ENCODE measurements around the gene ARRDC2. TPM values are rescaled to one million over a fixed set of nuclear protein-coding genes. Genes with fewer than 3 reads are reported as not detected.
A peak's percentile ranks its signal among the peaks of the same experiment; 100 is the strongest.

The ARRDC2 gene
- total and polyA plus RNA-seq, 2 experiments from 2014 or later: 3.9 to 5.5 TPM

GRCh38 chr19:18063463-18063862 is 55.5 kb downstream of the ARRDC2 start:
- H3K4me3 ChIP-seq: no peak overlapping the region
- no peaks in the 10 kb centered on the region for H3K27me3 ChIP-seq
- no peak overlapping the region for H3K4me2 ChIP-seq
- no peaks in the 10 kb centered on the region for H3K36me3 ChIP-seq (replicated peaks; ENCODE audit: insufficient read depth, low read depth)
- H3K79me2 ChIP-seq: no peaks in the 10 kb centered on the region
- H3K27ac ChIP-seq: no peak overlapping the region
- no peak overlapping the region for H2AFZ ChIP-seq
- no peaks in the 10 kb centered on the region for H3K9me3 ChIP-seq (ENCODE audit: low read depth)
- H3K4me1 ChIP-seq (ENCODE audit: insufficient read depth): no peaks in the 10 kb centered on the region
- TF ChIP-seq CTCF (IDR thresholded peaks at IDR 0.05; ENCODE audit: poor library complexity) (peak; percentile 38), EZH2 (IDR thresholded peaks at IDR 0.05; ENCODE audit: borderline replicate concordance) (no peak)
- no peaks in the 10 kb centered on the region for H4K20me1 ChIP-seq (ENCODE audit: insufficient read depth, poor library complexity, severe bottlenecking)
- WGBS (ENCODE audit: low lambda C conversion rate, missing lambda C conversion rate): 43% methylated on average over 5 of the region's 5 CpGs
- no peaks in the 10 kb centered on the region for H3K9me2 ChIP-seq (replicated peaks; ENCODE audit: insufficient read depth)
- peak; percentile 61 for DNase-seq (ENCODE audit: low spot score)

Small RNA genes within 50 kb of the gene (small RNA-seq; reads per million reads assigned to genes)
- gene RNA5SP468: not detected

Other genes starting within 250 kb of the ARRDC2 start
- gene B3GNT3, start 213.0 kb upstream of the ARRDC2 start, total RNA-seq: 19.1 and 22.6 TPM in 2 replicates
- 14.6 and 16.7 TPM in 2 replicates for gene B3GNT3, start 213.0 kb upstream of the ARRDC2 start, polyA plus RNA-seq
- not detected in 2 replicates for gene INSL3, start 186.7 kb upstream of the ARRDC2 start, total RNA-seq
- 0.21 and 0.35 TPM in 2 replicates for gene INSL3, start 186.7 kb upstream of the ARRDC2 start, polyA plus RNA-seq
- gene JAK3, start 160.2 kb upstream of the ARRDC2 start, total RNA-seq: 2.2 and 3.2 TPM in 2 replicates
- gene JAK3, start 160.2 kb upstream of the ARRDC2 start, polyA plus RNA-seq: 3.0 and 3.6 TPM in 2 replicates
- gene RPL18A, start 148.3 kb upstream of the ARRDC2 start, total RNA-seq: 646 and 823 TPM in 2 replicates
- 1,069 and 1,114 TPM in 2 replicates for gene RPL18A, start 148.3 kb upstream of the ARRDC2 start, polyA plus RNA-seq
- 0.03 TPM in 1 of 2 replicates, not detected in the other for gene SLC5A5, start 136.2 kb upstream of the ARRDC2 start, total RNA-seq
- gene SLC5A5, start 136.2 kb upstream of the ARRDC2 start, polyA plus RNA-seq: not detected in 2 replicates
- gene CCDC124, start 75.2 kb upstream of the ARRDC2 start, total RNA-seq: 19.4 and 25.4 TPM in 2 replicates
- 97.7 and 105 TPM in 2 replicates for gene CCDC124, start 75.2 kb upstream of the ARRDC2 start, polyA plus RNA-seq
- gene KCNN1, start 41.1 kb upstream of the ARRDC2 start, total RNA-seq: 2.4 and 3.3 TPM in 2 replicates
- gene KCNN1, start 41.1 kb upstream of the ARRDC2 start, polyA plus RNA-seq: 3.2 and 3.3 TPM in 2 replicates
- not detected in 2 replicates for gene IL12RB1, start 78.8 kb downstream of the ARRDC2 start, total RNA-seq
- not detected in 2 replicates for gene IL12RB1, start 78.8 kb downstream of the ARRDC2 start, polyA plus RNA-seq
- gene MAST3, start 89.6 kb downstream of the ARRDC2 start, total RNA-seq: 5.5 and 9.7 TPM in 2 replicates
- 10.3 and 11.1 TPM in 2 replicates for gene MAST3, start 89.6 kb downstream of the ARRDC2 start, polyA plus RNA-seq
- 29.9 and 38.7 TPM in 2 replicates for gene PIK3R2, start 145.0 kb downstream of the ARRDC2 start, total RNA-seq
- gene PIK3R2, start 145.0 kb downstream of the ARRDC2 start, polyA plus RNA-seq: 49.5 and 52.2 TPM in 2 replicates
- gene IFI30, start 165.6 kb downstream of the ARRDC2 start, total RNA-seq: 95.7 and 133 TPM in 2 replicates
- gene IFI30, start 165.6 kb downstream of the ARRDC2 start, polyA plus RNA-seq: 129 and 170 TPM in 2 replicates
- 31.8 and 36.9 TPM in 2 replicates for gene MPV17L2, start 185.0 kb downstream of the ARRDC2 start, total RNA-seq
- 22.4 and 26.0 TPM in 2 replicates for gene MPV17L2, start 185.0 kb downstream of the ARRDC2 start, polyA plus RNA-seq
- gene RAB3A, start 195.9 kb downstream of the ARRDC2 start, total RNA-seq: 0.60 and 2.2 TPM in 2 replicates
- 2.6 and 3.0 TPM in 2 replicates for gene RAB3A, start 195.9 kb downstream of the ARRDC2 start, polyA plus RNA-seq
- 0.43 and 0.72 TPM in 2 replicates for gene PDE4C, start 218.3 kb downstream of the ARRDC2 start, total RNA-seq
- gene PDE4C, start 218.3 kb downstream of the ARRDC2 start, polyA plus RNA-seq: 0.10 and 0.47 TPM in 2 replicates